Measurements from ENCODE around the gene CEP78. TPM values are rescaled to one million over a fixed set of nuclear protein-coding genes. Genes with fewer than 3 reads are reported as not detected.
A peak's percentile ranks its signal among the peaks of the same experiment; 100 is the strongest.

CEP78 gene
- total RNA-seq, 1 experiment from 2014 or later: 17.8 TPM

DNA sequence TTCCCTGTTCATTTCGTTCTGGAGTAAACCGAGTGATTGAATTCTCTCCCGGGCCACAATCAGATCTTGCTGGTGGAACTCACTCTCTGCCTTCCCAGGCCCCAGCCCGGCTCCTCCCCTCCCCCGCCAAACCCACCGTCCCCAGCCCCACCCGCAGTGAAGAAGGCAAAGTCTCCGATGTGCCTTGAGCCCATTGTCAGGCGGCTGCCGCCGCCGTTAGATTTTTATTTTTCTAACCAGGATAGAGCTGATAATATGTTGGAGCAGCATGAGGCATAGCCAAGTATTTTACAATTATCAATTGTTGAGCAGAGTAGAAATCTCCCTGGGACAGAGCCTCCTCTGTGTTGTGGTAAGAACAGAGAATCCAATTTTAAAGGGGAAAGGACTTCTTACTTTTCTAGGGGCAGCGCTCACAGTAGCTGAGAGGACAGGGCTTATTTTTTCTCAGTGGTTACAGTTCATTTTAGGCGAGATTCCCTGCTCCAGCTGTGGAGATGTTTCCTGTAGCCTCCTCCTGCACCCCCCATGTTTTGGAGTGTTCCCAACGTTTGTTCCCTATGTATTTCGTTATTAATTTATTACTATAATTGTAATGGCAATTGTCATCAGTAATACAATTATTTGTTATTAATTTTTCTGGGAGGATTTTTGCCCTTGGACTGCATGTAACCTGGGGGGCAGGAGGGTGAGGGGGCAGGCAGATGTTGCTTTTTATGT, 62.3 kb downstream of the CEP78 start:
- CTCF ChIA-PET: interaction anchor here (0.6 to 4.6 kb wide), 15 partner anchors 10 to 71 kb away, joined by 3 to 37 read pairs (median 7); no protein-coding TSS in a partner anchor
- POLR2A ChIA-PET: interaction anchor here (0.6 to 6.2 kb wide), 14 partner anchors 8 to 1274 kb away, joined by 4 to 116 read pairs (median 11); partner anchors contain the start of gene CEP78
- BruUV-seq (replicated peaks): TSS peak; percentile 20
- TF ChIP-seq, protein P1, sequence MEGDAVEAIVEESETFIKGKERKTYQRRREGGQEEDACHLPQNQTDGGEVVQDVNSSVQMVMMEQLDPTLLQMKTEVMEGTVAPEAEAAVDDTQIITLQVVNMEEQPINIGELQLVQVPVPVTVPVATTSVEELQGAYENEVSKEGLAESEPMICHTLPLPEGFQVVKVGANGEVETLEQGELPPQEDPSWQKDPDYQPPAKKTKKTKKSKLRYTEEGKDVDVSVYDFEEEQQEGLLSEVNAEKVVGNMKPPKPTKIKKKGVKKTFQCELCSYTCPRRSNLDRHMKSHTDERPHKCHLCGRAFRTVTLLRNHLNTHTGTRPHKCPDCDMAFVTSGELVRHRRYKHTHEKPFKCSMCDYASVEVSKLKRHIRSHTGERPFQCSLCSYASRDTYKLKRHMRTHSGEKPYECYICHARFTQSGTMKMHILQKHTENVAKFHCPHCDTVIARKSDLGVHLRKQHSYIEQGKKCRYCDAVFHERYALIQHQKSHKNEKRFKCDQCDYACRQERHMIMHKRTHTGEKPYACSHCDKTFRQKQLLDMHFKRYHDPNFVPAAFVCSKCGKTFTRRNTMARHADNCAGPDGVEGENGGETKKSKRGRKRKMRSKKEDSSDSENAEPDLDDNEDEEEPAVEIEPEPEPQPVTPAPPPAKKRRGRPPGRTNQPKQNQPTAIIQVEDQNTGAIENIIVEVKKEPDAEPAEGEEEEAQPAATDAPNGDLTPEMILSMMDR (IDR thresholded peaks at IDR 0.05; ENCODE audit: unreplicated experiment): no peak
- H3K9me3 Mint-ChIP-seq (ENCODE audit: unreplicated experiment): no peaks in the 10 kb centered on the region
- intact Hi-C loops (cut with micrococcal nuclease): no loop called here
- H3K27ac Mint-ChIP-seq (ENCODE audit: low read depth, unreplicated experiment): peak overlapping the region; percentile 87
- no peaks in the 10 kb centered on the region for H3K27me3 Mint-ChIP-seq (ENCODE audit: insufficient read depth, unreplicated experiment)
- peaks cover 49% of the 10 kb centered on the region for H3K36me3 Mint-ChIP-seq (ENCODE audit: insufficient read depth, unreplicated experiment)
- DNase-seq (ENCODE audit: unreplicated experiment): peak; percentile 19
- H3K4me1 Mint-ChIP-seq (ENCODE audit: insufficient read depth, unreplicated experiment): peaks cover 8% of the 10 kb centered on the region
- H3K4me3 Mint-ChIP-seq (ENCODE audit: unreplicated experiment): peak overlapping the region; percentile 92

DNA sequence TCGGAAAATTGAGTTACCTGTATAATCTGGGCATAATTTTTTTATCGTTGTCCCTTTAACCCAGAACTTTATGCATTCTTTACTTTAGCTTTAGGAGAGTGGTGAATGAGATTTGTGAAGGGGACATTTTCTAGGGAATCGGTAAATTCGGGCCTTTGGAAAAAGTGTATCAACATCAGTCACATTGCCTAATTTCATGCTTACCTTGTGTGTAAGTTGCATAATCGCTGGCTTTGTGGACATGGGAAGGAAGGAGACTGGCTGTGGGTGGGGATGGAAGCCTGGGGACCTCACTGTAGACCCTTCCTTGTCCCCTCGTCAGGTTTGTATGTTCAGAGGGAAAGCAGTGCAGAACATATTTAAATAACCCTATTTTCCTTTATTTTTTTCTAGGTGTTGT, 64.3 kb downstream of the CEP78 start:
- intact Hi-C loops (cut with micrococcal nuclease): no loop called here
- no peak for DNase-seq (ENCODE audit: unreplicated experiment)
- H3K36me3 Mint-ChIP-seq (ENCODE audit: insufficient read depth, unreplicated experiment): peaks cover 66% of the 10 kb centered on the region
- H3K4me1 Mint-ChIP-seq (ENCODE audit: insufficient read depth, unreplicated experiment): peaks cover 8% of the 10 kb centered on the region
- H3K4me3 Mint-ChIP-seq (ENCODE audit: unreplicated experiment): no peak overlapping the region
- H3K27me3 Mint-ChIP-seq (ENCODE audit: insufficient read depth, unreplicated experiment): no peaks in the 10 kb centered on the region
- CTCF ChIA-PET: interaction anchor here (0.6 to 4.6 kb wide), 9 partner anchors 22 to 89 kb away, joined by 3 to 37 read pairs (median 4); no protein-coding TSS in a partner anchor
- POLR2A ChIA-PET: interaction anchor here (1.3 to 6.2 kb wide), 6 partner anchors 12 to 62 kb away, joined by 4 to 116 read pairs (median 51); partner anchors contain the start of gene CEP78
- TF ChIP-seq, protein P1 (IDR thresholded peaks at IDR 0.05; ENCODE audit: unreplicated experiment): no peak
- peak overlapping the region; percentile 14 for H3K27ac Mint-ChIP-seq (ENCODE audit: low read depth, unreplicated experiment)
- no TSS peak for BruUV-seq (replicated peaks)
- no peaks in the 10 kb centered on the region for H3K9me3 Mint-ChIP-seq (ENCODE audit: unreplicated experiment)

DNA sequence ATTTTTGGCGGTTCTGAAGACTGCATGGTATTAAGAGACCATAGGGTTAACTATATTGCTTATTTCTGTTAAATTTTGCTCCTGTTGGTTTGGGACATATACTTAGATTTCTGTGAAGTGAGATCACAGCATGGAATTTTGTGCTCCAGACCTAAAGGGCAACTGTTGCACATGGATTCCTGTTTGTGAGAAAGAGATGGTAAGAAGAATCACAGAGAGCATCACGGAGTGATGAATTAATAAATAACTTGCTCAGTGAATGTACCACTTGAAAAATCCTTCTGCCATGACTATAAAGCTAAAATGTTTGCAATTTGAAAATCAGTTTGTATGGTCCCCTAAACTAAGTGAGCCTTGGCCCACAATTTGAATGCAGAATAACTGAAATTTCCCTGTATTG, 65.6 kb downstream of the CEP78 start:
- ChIA-PET CTCF (interaction anchor here (0.5 to 1.4 kb wide), 7 partner anchors 14 to 68 kb away, joined by 3 to 6 read pairs (median 3); no protein-coding TSS in a partner anchor), POLR2A (interaction anchor here (0.6 to 6.2 kb wide), 4 partner anchors 14 to 62 kb away, joined by 3 to 61 read pairs (median 6); no protein-coding TSS in a partner anchor)
- Mint-ChIP-seq H3K36me3 (ENCODE audit: insufficient read depth, unreplicated experiment) (peaks cover 79% of the 10 kb centered on the region), H3K27me3 (ENCODE audit: insufficient read depth, unreplicated experiment) (no peaks in the 10 kb centered on the region), H3K4me3 (ENCODE audit: unreplicated experiment) (no peak overlapping the region), H3K4me1 (ENCODE audit: insufficient read depth, unreplicated experiment) (peaks cover 8% of the 10 kb centered on the region), H3K9me3 (ENCODE audit: unreplicated experiment) (no peaks in the 10 kb centered on the region), H3K27ac (ENCODE audit: low read depth, unreplicated experiment) (peak overlapping the region; percentile 54)
- TF ChIP-seq, protein P1 (IDR thresholded peaks at IDR 0.05; ENCODE audit: unreplicated experiment): no peak
- BruUV-seq (replicated peaks): no TSS peak
- DNase-seq (ENCODE audit: unreplicated experiment): no peak
- intact Hi-C loops (cut with micrococcal nuclease): no loop called here

DNA sequence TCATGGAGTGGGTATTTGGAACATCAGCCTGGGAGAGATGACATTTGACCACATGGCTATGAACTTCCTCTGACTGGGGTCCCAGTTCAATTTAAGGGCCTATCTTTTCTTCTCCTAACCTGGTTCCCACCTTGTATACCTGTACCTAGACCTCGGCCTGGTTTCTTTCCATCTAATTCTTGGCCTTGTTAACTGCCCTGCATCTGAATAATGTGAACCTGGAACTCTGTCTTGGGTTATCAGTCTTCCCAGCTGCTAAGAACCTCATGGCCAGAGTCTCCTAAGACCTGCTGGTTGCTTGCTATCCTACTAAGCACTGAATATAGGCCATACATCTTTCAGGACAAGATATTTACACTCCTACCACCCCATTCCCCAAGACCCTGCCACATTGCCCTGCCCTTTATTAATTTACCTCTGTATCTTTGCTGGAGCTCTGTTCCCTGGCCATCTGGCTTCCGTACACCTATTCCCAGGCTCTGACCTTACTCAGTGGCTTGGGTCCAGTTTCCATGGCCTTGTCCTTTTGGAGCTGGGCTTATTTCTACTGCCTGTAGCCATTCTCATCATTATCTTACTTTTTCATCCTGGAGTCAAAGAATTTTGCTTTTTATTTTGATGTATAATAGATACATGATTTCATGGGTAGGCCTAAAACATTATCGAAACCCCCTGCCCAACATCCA, 67.6 kb downstream of the CEP78 start:
- intact Hi-C loops (cut with micrococcal nuclease): no loop called here
- Mint-ChIP-seq H3K4me3 (ENCODE audit: unreplicated experiment) (no peak overlapping the region), H3K4me1 (ENCODE audit: insufficient read depth, unreplicated experiment) (peaks cover 8% of the 10 kb centered on the region), H3K27me3 (ENCODE audit: insufficient read depth, unreplicated experiment) (no peaks in the 10 kb centered on the region), H3K27ac (ENCODE audit: low read depth, unreplicated experiment) (peak overlapping the region; percentile 46), H3K9me3 (ENCODE audit: unreplicated experiment) (no peaks in the 10 kb centered on the region), H3K36me3 (ENCODE audit: insufficient read depth, unreplicated experiment) (peaks cover 93% of the 10 kb centered on the region)
- no peak for DNase-seq (ENCODE audit: unreplicated experiment)
- CTCF ChIA-PET: interaction anchor here (0.9 to 2.7 kb wide), 7 partner anchors 25 to 66 kb away, joined by 3 to 9 read pairs (median 4); no protein-coding TSS in a partner anchor
- POLR2A ChIA-PET: no interaction called here
- TF ChIP-seq, protein P1 (IDR thresholded peaks at IDR 0.05; ENCODE audit: unreplicated experiment): no peak
- BruUV-seq (replicated peaks): no TSS peak

All from MCF 10A (cell line).